ES-I3 (cell line): ENCODE results near the gene EIF1.
"Not testable (repeated sequence)": the region's sequence is repeated elsewhere in the genome, so short reads cannot be mapped to it uniquely, and the experiment has no call there.

Experiments used
- H3K36me3 ChIP-seq: 2 replicates; pipeline ENCODE4 v1.6.1; 2013; ENCODE audit warnings: mild to moderate bottlenecking, low read length, control low read depth, moderate library complexity; ENCODE audit not compliant: insufficient read depth
- H3K4me1 ChIP-seq: 2 replicates; pipeline ENCODE4 v1.6.1; 2013; ENCODE audit warnings: mild to moderate bottlenecking, control low read depth, low read length; ENCODE audit not compliant: insufficient read depth
- H3K9ac ChIP-seq: 2 replicates; pipeline ENCODE4 v1.6.1; 2013; ENCODE audit warnings: low read depth, mild to moderate bottlenecking, low read length, moderate library complexity
- H3K9me3 ChIP-seq: 2 replicates; pipeline ENCODE4 v1.6.1; 2013; ENCODE audit warnings: mild to moderate bottlenecking, low read length, moderate library complexity; ENCODE audit not compliant: control insufficient read depth, insufficient read depth

The EIF1 gene

DNA sequence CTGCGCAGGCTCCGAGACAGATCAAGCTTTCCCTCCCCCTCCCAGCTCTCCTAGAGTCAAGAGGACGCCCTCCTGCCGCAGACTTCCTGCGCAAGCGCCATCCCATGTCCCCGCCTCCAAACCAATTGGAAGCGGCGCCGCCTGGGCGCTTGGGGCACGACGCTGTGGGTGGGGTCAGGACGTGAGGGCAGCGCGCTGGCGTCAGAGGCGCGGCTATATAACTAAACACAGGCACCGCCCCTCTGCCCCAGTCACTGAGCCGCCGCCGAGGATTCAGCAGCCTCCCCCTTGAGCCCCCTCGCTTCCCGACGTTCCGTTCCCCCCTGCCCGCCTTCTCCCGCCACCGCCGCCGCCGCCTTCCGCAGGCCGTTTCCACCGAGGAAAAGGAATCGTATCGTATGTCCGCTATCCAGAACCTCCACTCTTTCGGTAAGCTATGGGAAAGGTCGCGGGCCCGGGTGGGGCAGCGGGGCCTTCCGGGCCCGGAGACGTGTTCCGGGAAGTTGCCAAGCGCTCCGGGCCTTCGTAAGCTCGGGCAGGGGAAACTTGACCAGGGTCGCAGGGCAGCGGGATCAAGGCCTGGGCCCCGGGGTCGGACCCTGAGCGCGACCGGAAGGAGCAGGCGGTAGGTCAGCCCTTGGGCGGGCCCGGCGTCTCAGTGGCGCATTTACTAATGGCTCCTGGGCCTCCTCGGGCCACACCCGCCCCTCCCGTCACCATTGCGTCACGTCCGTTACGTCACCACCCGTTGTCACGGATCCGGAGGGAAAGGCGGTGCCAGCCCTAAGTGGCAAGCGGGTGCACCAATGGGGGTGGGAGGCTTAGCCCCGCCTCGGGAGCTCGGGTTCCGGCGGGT is at the start of gene EIF1:
Gene EIF1 (plus strand): TSS at position 245 of the 856 bp plus-strand sequence. CDS start 154 bp downstream, at position 399.
- no peaks in the 10 kb centered on the region for H3K9me3 ChIP-seq
- H3K36me3 ChIP-seq: peaks cover 31% of the 10 kb centered on the region
- no peaks in the 10 kb centered on the region for H3K4me1 ChIP-seq
- peak within 1 kb of the TSS; percentile 79 for H3K9ac ChIP-seq

DNA sequence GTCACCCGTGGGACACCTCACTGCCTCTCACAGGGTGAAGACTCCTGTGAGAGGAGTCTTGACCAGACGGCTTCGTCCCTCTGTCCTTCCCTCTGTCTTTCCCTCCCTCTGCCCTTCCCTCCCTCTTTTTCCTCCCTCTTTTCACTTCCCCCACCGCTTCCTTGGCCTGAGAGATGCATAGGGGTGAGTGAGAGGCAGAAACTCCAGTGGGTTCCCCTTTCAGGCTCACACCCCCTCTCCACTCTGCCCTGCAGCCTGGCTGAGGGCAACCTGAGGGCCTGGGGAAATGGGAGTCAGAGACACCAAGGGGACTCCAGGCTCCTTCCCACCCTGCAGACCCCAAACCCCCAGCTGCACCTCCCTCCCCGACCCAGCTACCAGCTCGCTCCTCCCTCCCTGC is 49.7 kb upstream of the EIF1 start:
- no peaks in the 10 kb centered on the region for H3K9me3 ChIP-seq
- H3K36me3 ChIP-seq: no peaks in the 10 kb centered on the region
- H3K9ac ChIP-seq: no peak overlapping the region
- peaks cover 13% of the 10 kb centered on the region; the same call in 1 of the 2 replicates for H3K4me1 ChIP-seq

DNA sequence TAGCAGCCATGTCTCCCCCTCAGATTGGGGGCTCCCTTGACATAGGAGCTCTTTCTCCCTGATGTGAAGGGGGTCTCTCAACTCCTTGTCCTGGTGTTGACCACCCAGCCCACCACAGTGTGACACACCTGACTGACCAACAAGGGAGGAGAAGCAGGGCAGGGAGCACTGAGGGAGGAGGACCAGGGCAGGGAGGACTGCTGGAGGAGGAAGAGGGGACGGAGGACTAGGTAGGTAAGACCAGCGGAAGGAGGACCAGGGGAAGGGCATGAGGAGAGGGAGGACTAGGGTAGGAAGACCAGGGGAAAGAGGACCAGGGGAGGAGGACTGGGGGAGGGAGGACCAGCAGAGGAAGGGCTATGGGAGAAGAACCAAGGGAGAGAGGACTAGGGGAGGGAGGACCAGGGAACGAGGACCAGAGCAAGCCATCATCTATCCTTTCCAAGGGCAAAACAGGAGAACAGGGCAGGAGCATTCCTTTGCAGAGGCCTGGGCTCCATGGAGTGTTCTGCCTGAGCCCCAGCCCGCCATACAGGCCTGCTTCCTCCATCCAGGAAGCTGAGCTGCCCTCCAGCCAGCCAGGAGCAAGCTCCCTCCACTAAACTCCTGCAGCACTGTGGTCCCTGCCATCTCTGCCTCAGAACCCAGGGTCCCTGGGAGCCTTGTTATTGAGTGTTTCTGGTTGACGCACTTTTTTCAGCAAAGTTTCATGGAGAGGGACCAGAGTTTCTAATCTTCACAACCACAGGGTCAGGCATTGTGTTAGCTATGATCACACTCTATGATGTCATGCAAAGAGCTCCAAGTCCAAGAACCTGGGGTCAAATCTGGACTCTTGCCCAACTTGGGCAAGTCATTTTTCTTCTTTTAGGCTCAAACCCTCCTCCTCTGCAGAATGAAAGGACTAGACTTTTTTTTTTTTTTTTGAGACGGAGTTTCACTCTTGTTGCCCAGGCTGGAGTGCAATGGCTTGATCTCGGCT is 48.9 kb upstream of the EIF1 start:
- Histone ChIP-seq H3K4me1 (peaks cover 12% of the 10 kb centered on the region; the same call in 1 of the 2 replicates), H3K9ac (no peak overlapping the region), H3K36me3 (no peaks in the 10 kb centered on the region), H3K9me3 (no peaks in the 10 kb centered on the region)

DNA sequence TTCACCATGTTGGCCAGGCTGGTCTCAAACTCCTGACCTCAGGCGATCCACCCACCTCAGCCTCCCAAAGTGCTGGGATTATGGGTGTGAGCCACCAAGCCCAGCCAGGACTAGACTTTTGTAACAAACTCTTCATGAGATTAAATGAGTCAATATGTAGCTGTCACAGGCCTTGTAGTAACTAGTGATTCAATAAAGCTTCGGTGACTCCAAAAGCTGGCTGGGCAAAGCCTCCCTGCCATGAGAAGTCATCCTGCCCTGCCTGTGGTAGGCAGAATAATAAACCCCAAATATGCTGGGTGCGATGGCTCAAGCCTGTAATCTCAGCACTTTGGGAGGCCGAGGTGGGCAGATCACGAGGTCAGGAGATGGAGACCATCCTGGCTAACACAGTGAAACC is 48.1 kb upstream of the EIF1 start:
- H3K9ac ChIP-seq, H3K36me3 ChIP-seq, H3K9me3 ChIP-seq, H3K4me1 ChIP-seq: not testable (repeated sequence)

DNA sequence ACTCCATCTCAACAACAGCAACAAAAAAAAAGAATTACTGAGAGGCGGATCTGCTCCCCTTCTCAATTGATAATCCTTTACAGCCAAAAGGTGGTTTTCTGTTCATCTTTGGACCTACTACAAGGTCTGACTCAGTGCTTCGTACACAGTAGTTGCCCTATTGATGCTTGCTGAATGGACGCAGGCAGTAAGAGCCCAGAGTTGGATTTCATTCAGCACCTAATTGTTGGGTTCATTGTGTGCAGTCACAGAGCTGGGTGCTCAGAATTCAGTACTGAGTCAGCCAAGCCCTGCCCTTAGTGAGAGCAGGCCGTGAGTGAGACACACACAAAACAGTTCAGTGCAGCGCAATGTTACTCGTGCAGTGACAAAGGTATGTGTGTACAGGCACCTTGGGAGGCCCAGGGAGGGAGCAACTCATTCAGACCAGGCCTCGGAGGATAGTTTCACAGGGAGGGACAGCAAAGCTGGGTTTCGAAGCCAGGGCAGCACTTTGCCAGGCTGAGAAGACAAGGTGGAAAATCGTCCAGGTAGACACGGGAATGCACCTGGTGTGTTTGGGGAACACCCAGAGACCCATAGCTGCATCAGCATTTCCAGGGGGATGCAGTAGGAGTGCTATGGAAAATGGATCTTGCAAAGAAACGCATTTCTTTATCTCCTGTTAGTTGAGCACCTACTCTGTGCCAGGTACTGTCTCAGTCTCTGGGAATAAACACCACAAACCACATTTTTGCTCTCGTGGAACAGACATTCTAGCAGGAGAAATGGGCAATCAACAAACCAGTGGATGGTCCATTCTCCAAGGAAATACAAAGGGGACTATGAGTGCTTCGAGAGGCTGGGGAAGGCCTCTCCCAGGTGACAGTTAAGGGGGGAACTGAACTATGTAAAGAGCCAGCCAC is 46.2 kb upstream of the EIF1 start:
- H3K9ac ChIP-seq: no peak overlapping the region
- H3K9me3 ChIP-seq: no peaks in the 10 kb centered on the region
- H3K4me1 ChIP-seq: peaks cover 3% of the 10 kb centered on the region; the same call in 1 of the 2 replicates
- no peaks in the 10 kb centered on the region for H3K36me3 ChIP-seq

DNA sequence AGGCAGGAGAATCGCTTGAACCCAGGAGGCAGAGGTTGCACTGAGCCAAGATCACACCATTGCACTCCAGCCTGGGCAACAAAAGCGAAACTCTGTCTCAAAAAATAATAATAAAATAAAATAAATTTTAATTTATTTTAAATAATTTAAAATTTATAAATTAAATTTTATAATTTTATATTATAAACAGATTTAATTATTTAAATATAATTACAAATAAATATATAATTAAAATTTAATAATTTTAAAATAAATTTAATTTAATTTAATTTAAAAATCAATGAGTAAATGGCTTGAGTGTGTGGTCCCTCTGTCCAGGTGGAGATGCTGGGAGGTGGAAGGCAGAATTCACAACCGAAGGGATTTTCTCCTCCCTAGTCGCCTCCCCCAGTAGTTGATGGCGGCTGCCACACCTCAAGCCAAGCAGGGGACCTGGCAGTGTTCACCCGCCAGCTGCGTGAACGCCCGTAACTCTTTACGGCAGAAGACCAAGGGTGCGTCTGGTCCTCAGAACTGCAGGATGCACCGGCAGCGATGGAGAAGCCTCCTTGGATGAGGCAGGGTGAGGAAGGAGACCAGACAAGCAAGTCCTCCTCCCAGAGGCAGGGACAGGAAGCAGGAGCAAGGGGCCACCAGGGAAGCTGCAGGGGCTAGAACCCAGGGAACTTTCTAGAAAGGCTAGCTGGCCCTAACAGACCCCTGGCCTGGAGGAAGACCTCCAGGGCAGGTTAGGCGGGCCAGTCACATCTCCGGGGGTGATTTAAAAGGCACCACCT is 41.5 kb upstream of the EIF1 start:
- Histone ChIP-seq H3K9ac (no peak overlapping the region), H3K9me3 (no peaks in the 10 kb centered on the region), H3K36me3 (no peaks in the 10 kb centered on the region), H3K4me1 (peaks cover 5% of the 10 kb centered on the region; the same call in 1 of the 2 replicates)

DNA sequence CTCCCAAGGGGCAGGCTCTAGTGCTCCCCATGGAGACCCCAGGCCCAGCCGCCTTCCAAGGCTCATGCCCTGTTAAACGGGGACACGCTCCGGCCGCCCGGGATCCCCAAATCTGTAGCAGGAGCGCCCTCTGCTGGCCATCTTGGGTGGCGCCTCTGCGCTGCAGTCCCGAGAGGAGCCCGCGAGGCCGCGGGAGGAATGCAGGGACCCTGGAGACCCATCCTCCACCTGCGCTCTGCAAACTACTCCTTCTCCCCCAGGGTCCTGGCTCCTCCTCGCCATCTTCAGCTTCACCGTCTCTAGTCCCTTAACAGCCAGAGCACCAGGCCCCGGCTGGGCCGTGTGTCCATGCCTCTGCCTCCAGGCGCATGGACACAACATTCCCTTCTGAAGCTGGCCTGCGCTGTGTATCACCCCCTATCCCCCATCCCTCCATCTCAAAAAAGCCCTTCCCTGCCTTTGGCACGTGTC is 40.7 kb upstream of the EIF1 start:
- H3K9me3 ChIP-seq: no peaks in the 10 kb centered on the region
- no peaks in the 10 kb centered on the region for H3K36me3 ChIP-seq
- H3K9ac ChIP-seq: peak overlapping the region; percentile 55; the same call in 1 of the 2 replicates
- H3K4me1 ChIP-seq: peaks cover 5% of the 10 kb centered on the region; the same call in 1 of the 2 replicates

DNA sequence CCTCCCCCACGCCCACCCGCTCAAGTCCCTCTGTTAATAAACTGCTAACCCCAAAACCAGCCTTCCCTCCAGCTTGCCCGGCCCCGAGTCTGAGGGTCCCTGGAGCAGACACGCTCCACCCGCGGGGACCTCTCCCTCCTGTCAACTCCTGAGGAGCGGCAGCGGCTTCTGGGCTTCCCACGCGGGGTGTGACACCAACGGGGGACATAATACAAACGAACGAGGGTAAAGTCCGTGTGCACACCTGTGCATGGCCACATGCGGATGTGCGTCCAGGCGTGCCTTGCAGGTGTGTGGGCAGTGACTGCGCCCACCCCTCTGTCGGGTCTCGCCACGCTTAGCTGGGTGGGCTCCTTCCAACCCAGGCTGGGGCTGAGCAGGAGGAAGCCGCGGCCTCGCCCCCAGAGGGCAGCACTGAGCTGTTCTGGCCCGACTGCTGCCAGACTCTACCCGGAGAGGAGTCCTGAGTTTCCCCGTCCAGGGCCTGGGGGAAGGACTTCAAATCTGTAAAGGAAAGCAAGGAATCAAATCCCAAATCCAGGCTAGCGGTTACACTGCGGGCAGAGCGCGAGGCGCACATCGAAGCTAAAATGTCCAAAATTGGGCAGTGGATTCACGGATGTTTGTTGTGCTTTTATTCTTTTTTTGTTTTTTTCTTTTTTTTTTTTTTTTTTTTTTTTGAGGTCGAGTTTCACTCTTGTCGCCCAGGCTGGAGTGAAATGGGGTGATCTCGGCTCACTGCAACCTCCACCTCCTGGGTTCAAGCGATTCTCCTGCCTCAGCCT is 40.1 kb upstream of the EIF1 start:
- H3K9ac ChIP-seq: peak overlapping the region; percentile 55
- no peaks in the 10 kb centered on the region for H3K36me3 ChIP-seq
- H3K9me3 ChIP-seq: no peaks in the 10 kb centered on the region
- H3K4me1 ChIP-seq: peaks cover 5% of the 10 kb centered on the region; the same call in 1 of the 2 replicates

DNA sequence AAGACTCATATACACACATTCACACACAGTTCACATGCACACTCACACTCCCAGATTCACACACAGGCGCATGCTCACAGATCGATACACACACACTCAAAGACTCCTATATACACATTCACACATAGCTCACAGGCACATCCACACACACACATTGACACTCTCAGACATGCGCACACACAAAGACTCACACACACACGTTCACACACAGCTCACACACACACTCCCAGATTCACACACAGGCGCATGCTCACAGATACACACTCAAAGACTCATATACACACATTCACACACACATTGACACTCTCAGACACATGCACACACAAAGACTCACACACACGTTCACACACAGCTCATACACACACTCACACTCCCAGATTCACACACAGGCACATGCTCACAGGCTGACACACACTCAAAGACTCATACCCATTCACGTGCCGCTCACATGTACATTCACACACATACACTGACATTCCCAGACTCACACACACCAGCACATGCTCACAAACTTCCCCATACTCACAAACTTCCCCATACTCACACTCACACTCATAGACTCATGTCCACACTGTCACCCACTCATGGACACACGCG is 38.7 kb upstream of the EIF1 start:
- Histone ChIP-seq H3K9me3 (no peaks in the 10 kb centered on the region), H3K9ac (no peak overlapping the region), H3K4me1 (peaks cover 9% of the 10 kb centered on the region; the same call in 1 of the 2 replicates), H3K36me3 (no peaks in the 10 kb centered on the region)

DNA sequence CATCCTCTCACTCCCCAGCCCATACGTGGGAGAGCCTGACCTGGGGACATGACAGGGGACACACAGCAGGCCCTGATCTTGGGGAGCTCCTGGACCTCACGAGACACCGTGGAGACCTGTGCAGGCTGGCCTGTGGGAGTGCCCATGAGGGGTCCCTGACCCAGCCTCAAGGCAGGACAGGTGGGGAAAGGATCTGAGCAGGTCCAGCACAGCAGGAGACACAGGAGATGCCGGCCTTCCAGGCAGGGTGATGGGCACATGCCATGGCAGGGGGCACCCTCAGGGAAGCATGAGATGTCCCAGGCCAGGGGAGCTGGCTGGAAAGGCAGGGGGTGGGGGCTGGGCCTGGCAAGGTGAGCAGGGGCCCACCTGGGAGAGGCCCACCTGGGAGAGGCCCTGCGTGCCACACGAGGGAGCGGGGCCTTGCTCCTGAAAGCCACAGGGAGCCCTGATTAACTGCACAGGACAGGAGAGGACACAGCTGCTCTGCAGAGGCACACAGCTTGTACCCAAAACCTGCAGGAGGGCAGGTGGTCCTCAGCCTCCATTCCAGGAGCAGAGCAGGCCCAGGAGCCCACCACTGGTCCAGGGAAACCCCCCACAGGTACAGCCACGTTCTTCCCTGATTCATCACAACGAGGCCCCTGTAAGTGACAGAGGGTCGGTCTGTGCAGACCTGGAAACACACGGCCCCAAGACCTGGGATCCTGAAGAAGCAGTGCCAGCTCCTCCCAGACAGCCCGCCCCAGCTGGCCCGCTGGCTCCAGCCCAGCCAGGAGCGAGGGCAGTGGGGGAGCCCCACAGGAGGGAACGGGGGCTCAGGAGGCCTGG is 37.7 kb upstream of the EIF1 start:
- Histone ChIP-seq H3K9me3 (no peaks in the 10 kb centered on the region), H3K9ac (no peak overlapping the region), H3K4me1 (peaks cover 17% of the 10 kb centered on the region; the same call in 1 of the 2 replicates), H3K36me3 (no peaks in the 10 kb centered on the region)

DNA sequence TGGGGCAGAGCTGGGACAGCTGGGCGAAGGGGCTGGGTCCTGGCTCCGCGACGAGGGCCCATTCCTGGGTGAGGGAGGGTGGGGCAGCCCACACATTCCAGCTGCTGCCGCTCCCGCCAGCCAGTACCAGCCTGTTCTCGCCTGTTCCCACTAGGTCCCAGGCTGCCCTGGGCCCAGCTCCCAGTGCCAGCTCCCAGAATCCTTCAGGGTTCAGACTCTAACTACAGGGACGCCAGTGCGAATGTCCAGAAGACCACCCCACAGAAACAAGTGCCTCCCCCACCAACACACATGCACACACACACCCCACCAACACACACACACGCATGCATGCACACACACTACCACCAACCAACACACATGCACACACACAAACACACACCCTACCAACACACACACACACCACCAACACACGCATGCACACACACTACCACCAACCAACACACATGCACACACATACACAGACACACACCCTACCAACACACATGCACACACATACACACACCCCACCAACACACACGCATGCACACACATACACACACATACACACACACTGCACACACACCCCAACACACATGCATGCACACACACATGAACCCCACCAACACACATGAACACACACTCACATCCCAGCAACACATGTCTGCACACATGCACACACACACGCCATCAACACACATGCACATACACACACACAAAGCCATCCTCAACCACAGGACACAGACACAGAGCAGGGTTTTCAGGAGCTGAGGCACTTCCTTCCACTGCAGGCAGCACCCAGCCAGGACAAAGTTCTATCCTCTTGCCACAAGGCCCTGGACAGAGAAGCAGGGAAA is 36.8 kb upstream of the EIF1 start:
- Histone ChIP-seq H3K4me1 (peaks cover 17% of the 10 kb centered on the region; the same call in 1 of the 2 replicates), H3K36me3 (no peaks in the 10 kb centered on the region), H3K9me3 (no peaks in the 10 kb centered on the region), H3K9ac (no peak overlapping the region)
